ENCODE data around the gene TAS2R38. TPM values are rescaled to one million over a fixed set of nuclear protein-coding genes. Genes with fewer than 3 reads are reported as not detected.

Gene TAS2R38
- total RNA-seq, 4 donors from 2014 or later = not detected

GRCh38 chr7:141949451-141949850 is 24.1 kb downstream of the TAS2R38 start:
- H3K4me3 ChIP-seq = no peak overlapping the region
- no peaks in the 10 kb centered on the region for H3K4me1 ChIP-seq
- H3K36me3 ChIP-seq = no peaks in the 10 kb centered on the region
- intact Hi-C loops (cut with DNase I) = no loop called here
- TF ChIP-seq POLR2A (IDR thresholded peaks at IDR 0.05) (no peak), CTCF (IDR thresholded peaks at IDR 0.05) (no peak)
- peaks cover 0 to 5% (median 0%) of the 10 kb centered on the region in 3 donors for H3K9me3 ChIP-seq
- WGBS, 2 donors = 30 to 68% methylated on average over 2 of the region's 2 CpGs
- DNase-seq = no peak
- H3K27ac ChIP-seq = no peak overlapping the region
- no peaks in the 10 kb centered on the region for H3K27me3 ChIP-seq

- no peaks in the 10 kb centered on the region for H3K27me3 ChIP-seq
- no peaks in the 10 kb centered on the region for H3K36me3 ChIP-seq
- TF ChIP-seq CTCF (IDR thresholded peaks at IDR 0.05) (no peak), POLR2A (IDR thresholded peaks at IDR 0.05) (no peak)
- 72 to 76% methylated on average over 2 of the region's 2 CpGs for WGBS, 2 donors
- peaks cover 0 to 5% (median 0%) of the 10 kb centered on the region in 3 donors for H3K9me3 ChIP-seq
- H3K4me3 ChIP-seq = no peak overlapping the region
- intact Hi-C loops (cut with DNase I) = no loop called here
- H3K4me1 ChIP-seq = no peaks in the 10 kb centered on the region
- no peak overlapping the region for H3K27ac ChIP-seq
- no peak for DNase-seq
Measured at GRCh38 chr7:141949021-141949420, 24.6 kb downstream of the TAS2R38 start.

- H3K36me3 ChIP-seq = no peaks in the 10 kb centered on the region
- no peak for DNase-seq
- TF ChIP-seq CTCF (IDR thresholded peaks at IDR 0.05) (no peak), POLR2A (IDR thresholded peaks at IDR 0.05) (no peak)
- H3K27ac ChIP-seq = no peak within 1 kb of the TSS
- H3K9me3 ChIP-seq = peaks cover 0 to 6% (median 0%) of the 10 kb centered on the region in 3 donors
- 46 to 71% methylated on average over 1 to 3 of the region's 3 CpGs for WGBS, 2 donors
- H3K27me3 ChIP-seq = no peaks in the 10 kb centered on the region
- no peaks in the 10 kb centered on the region for H3K4me1 ChIP-seq
- intact Hi-C loops (cut with DNase I) = no loop called here
- H3K4me3 ChIP-seq = no peak within 1 kb of the TSS
Measured at GRCh38 chr7:141946796-141947195, 26.8 kb downstream of the TAS2R38 start, which contains the start of gene CLEC5A. CLEC5A (minus strand) TSS chr7:141946974; CDS start chr7:141946292, 682 bp downstream.

GRCh38 chr7:141945356-141945755 is 28.2 kb downstream of the TAS2R38 start:
- H3K27me3 ChIP-seq = no peaks in the 10 kb centered on the region
- 29 to 40% methylated on average over 3 of the region's 3 CpGs for WGBS, 2 donors

GRCh38 chr7:141944811-141945210 is 28.8 kb downstream of the TAS2R38 start:
- no peaks in the 10 kb centered on the region for H3K4me1 ChIP-seq
- H3K27me3 ChIP-seq = no peaks in the 10 kb centered on the region
- no peak overlapping the region for H3K27ac ChIP-seq
- no peaks in the 10 kb centered on the region for H3K36me3 ChIP-seq
- no peak for TF ChIP-seq CTCF (IDR thresholded peaks at IDR 0.05)
- TF ChIP-seq POLR2A (IDR thresholded peaks at IDR 0.05) = no peak
- intact Hi-C loops (cut with DNase I) = no loop called here
- no peak overlapping the region for H3K4me3 ChIP-seq
- H3K9me3 ChIP-seq = peaks cover 0 to 17% (median 0%) of the 10 kb centered on the region in 3 donors
- DNase-seq = no peak
- 75 to 78% methylated on average over 3 of the region's 3 CpGs for WGBS, 2 donors

More at GRCh38 chr7:141945356-141945755, 28.2 kb downstream of the TAS2R38 start:
- intact Hi-C loops (cut with DNase I) = no loop called here
- TF ChIP-seq CTCF (IDR thresholded peaks at IDR 0.05) = no peak
- no peak for TF ChIP-seq POLR2A (IDR thresholded peaks at IDR 0.05)
- no peaks in the 10 kb centered on the region for H3K36me3 ChIP-seq
- peaks cover 0 to 17% (median 0%) of the 10 kb centered on the region in 3 donors for H3K9me3 ChIP-seq
- H3K27ac ChIP-seq = no peak overlapping the region
- H3K4me3 ChIP-seq = no peak overlapping the region
- no peaks in the 10 kb centered on the region for H3K4me1 ChIP-seq
- no peak for DNase-seq
